IMR-90 (cell line): ENCODE measurements around the gene CCDC141. TPM values are rescaled to one million over a fixed set of nuclear protein-coding genes. Genes with fewer than 3 reads are reported as not detected.

Experiments used
- ATAC-seq: fragments of 200-7000 bp; cut with Tn5 transposase; 2 replicates; pipeline ENCODE4 v1.9.1; 2020; ENCODE audit warnings: low read depth, mild to moderate bottlenecking, moderate library complexity
- BruUV-seq: library from RNA; stranded (reverse); fragments of 400-500 nt; replicated peaks from 2 replicates; lab custom pipeline; 2021; lab: Mats Ljungman, UMichigan
- CTCF ChIA-PET: fragments of 300-600 bp; formaldehyde crosslinking; extraction: SDS; loops from one replicate; lab custom pipeline; 2021; ENCODE audit warnings: antibody characterized with exemption; lab: Yijun Ruan, JAX
- POLR2A ChIA-PET: fragments of 300-600 bp; sonication (Branson Sonifier 250); formaldehyde crosslinking; loops from one replicate; lab custom pipeline; 2022; ENCODE audit warnings: antibody characterized with exemption; ENCODE audit not compliant: unreplicated experiment; lab: Charles Lee
- DNase-seq: peaks from one replicate; pipeline ENCODE4 v3.0.0; 2013
- H2AFZ ChIP-seq: replicated peaks from 2 replicates; pipeline ENCODE3; 2013; ENCODE audit warnings: low read length, mild to moderate bottlenecking; ENCODE audit not compliant: poor library complexity
- H2AK5ac ChIP-seq: 2 replicates; pipeline ENCODE4 v1.6.1; 2013; ENCODE audit warnings: low read depth, low read length, inconsistent platforms
- H2AK9ac ChIP-seq: replicated peaks from 2 replicates; pipeline ENCODE3; 2013; ENCODE audit warnings: mild to moderate bottlenecking, low read depth, low read length, moderate library complexity; ENCODE audit not compliant: poor library complexity
- H2BK120ac ChIP-seq: 2 replicates; pipeline ENCODE4 v1.6.1; 2013; ENCODE audit warnings: low read depth, low read length, inconsistent platforms
- H2BK15ac ChIP-seq: 3 replicates; pipeline ENCODE4 v1.6.1; 2013; ENCODE audit warnings: low read depth, low read length, inconsistent platforms
- H2BK20ac ChIP-seq: 2 replicates; pipeline ENCODE4 v1.6.1; 2013; ENCODE audit warnings: low read depth, mild to moderate bottlenecking, inconsistent platforms, low read length, moderate library complexity
- H2BK5ac ChIP-seq: 2 replicates; pipeline ENCODE4 v1.6.1; 2013; ENCODE audit warnings: mild to moderate bottlenecking, low read depth, low read length, inconsistent platforms; ENCODE audit not compliant: poor library complexity, severe bottlenecking
- H3K14ac ChIP-seq: replicated peaks from 2 replicates; pipeline ENCODE4 v1.6.1; 2013; ENCODE audit warnings: low read depth, low read length, inconsistent platforms
- H3K18ac ChIP-seq: 2 replicates; pipeline ENCODE4 v1.6.1; 2013; ENCODE audit warnings: low read depth, low read length, control low read depth
- H3K23ac ChIP-seq: 2 replicates; pipeline ENCODE4 v1.6.1; 2013; ENCODE audit warnings: low read depth, low read length, inconsistent platforms
- H3K27ac ChIP-seq: 2 replicates; pipeline ENCODE4 v1.5.1; 2013; ENCODE audit warnings: mild to moderate bottlenecking, control low read depth, low read length; ENCODE audit not compliant: insufficient read depth
- H3K27me3 ChIP-seq: 2 replicates; pipeline ENCODE4 v1.6.1; 2013; ENCODE audit warnings: low read length; ENCODE audit not compliant: control insufficient read depth, insufficient read depth
- H3K36me3 ChIP-seq: 2 replicates; pipeline ENCODE4 v1.6.1; 2013; ENCODE audit warnings: low read length, mixed read lengths; ENCODE audit not compliant: control insufficient read depth, insufficient read depth
- H3K4ac ChIP-seq: 2 replicates; pipeline ENCODE4 v1.6.1; 2013; ENCODE audit warnings: low read depth, low read length, inconsistent platforms
- H3K4me1 ChIP-seq: 2 replicates; pipeline ENCODE4 v1.6.1; 2013; ENCODE audit warnings: low read length, mixed read lengths; ENCODE audit not compliant: control insufficient read depth, insufficient read depth
- H3K4me2 ChIP-seq: 2 replicates; pipeline ENCODE4 v1.6.1; 2013; ENCODE audit warnings: low read depth, mild to moderate bottlenecking, control low read depth, low read length, moderate library complexity
- H3K4me3 ChIP-seq: 2 replicates; pipeline ENCODE4 v1.5.1; 2013; ENCODE audit warnings: low read depth, mild to moderate bottlenecking, control low read depth, low read length, moderate library complexity; ENCODE audit not compliant: insufficient read depth
- H3K56ac ChIP-seq: 2 replicates; pipeline ENCODE4 v1.6.1; 2013; ENCODE audit warnings: low read length, inconsistent platforms; ENCODE audit not compliant: insufficient read depth; ENCODE audit errors: extremely low read depth
- H3K79me1 ChIP-seq, 2 experiments: 2 replicates each; pipeline ENCODE4 v1.6.1; 2013; ENCODE audit warnings: low read length in 2 of 2, inconsistent platforms in 1 of 2, low read depth in 1 of 2
- H3K9ac ChIP-seq: 2 replicates; pipeline ENCODE4 v1.6.1; 2013; ENCODE audit warnings: low read depth, low read length, control low read depth
- H3K9me1 ChIP-seq: 2 replicates; pipeline ENCODE4 v1.6.1; 2013; ENCODE audit warnings: low read length, inconsistent platforms; ENCODE audit not compliant: insufficient read depth
- H3K9me3 ChIP-seq: 2 replicates; pipeline ENCODE4 v1.6.1; 2013; ENCODE audit warnings: low read length; ENCODE audit not compliant: control insufficient read depth, insufficient read depth
- H4K20me1 ChIP-seq: 2 replicates; pipeline ENCODE4 v1.6.1; 2013; ENCODE audit warnings: low read length, inconsistent platforms; ENCODE audit not compliant: insufficient read depth
- H4K5ac ChIP-seq: 2 replicates; pipeline ENCODE4 v1.6.1; 2013; ENCODE audit warnings: mild to moderate bottlenecking, low read depth, low read length, control low read depth
- H4K8ac ChIP-seq, 2 experiments: 2 replicates each; pipeline ENCODE4 v1.6.1; 2013; ENCODE audit warnings: low read depth in 2 of 2, low read length in 2 of 2, control low read depth in 1 of 2, inconsistent platforms in 1 of 2
- H4K91ac ChIP-seq: 2 replicates; pipeline ENCODE4 v1.6.1; 2013; ENCODE audit warnings: low read depth, low read length, inconsistent platforms; ENCODE audit not compliant: insufficient read depth
- CHD1 ChIP-seq: IDR thresholded peaks from 2 replicates; pipeline ENCODE4 v1.6.1; 2012; ENCODE audit warnings: low read depth, low read length, improper control_type of control experiment
- CTCF ChIP-seq: conservative IDR thresholded peaks from 2 replicates; pipeline ENCODE4 v1.5.1; 2012; ENCODE audit warnings: mild to moderate bottlenecking, low read depth, low read length, improper control_type of control experiment
- MAFK ChIP-seq: IDR thresholded peaks from 2 replicates; pipeline ENCODE4 v1.6.1; 2012; ENCODE audit warnings: low read depth, low read length, improper control_type of control experiment
- MAZ ChIP-seq: IDR thresholded peaks from 2 replicates; pipeline ENCODE4 v1.6.1; 2012; ENCODE audit warnings: low read depth, mild to moderate bottlenecking, low read length, improper control_type of control experiment, moderate library complexity, borderline replicate concordance
- RAD21 ChIP-seq: IDR thresholded peaks from 2 replicates; pipeline ENCODE4 v1.6.1; 2012; ENCODE audit warnings: low read length, improper control_type of control experiment
- SMC3 ChIP-seq: fragments of 150-350 bp; IDR thresholded peaks from 2 replicates; pipeline ENCODE4 v1.6.1; 2016; ENCODE audit warnings: low read depth, mild to moderate bottlenecking, antibody characterized with exemption, low read length, moderate library complexity
- dilution Hi-C: fragments of 300-500 bp; cut with HindIII; formaldehyde crosslinking; loops from one replicate; pipeline ENCODE4 v1.14.3; 2018; ENCODE audit warnings: low sequenced_read_pairs; ENCODE audit not compliant: unreplicated experiment
- in situ Hi-C: fragments of 300-500 bp; cut with MboI; formaldehyde crosslinking; loops from 3 replicates; pipeline ENCODE4 v1.14.3; 2019; ENCODE audit warnings: low sequenced_read_pairs, inconsistent platforms, mixed read lengths
- intact Hi-C: fragments of 100-400 bp; cut with micrococcal nuclease; formaldehyde crosslinking; loops from 2 replicates; pipeline ENCODE4 v1.10.0; 2022
- polyA plus RNA-seq, 3 experiments: library from polyadenylated mRNA; depleted of rRNA; stranded (reverse); fragments of >200 nt; gene quantifications; 2 replicates each; pipeline ENCODE4 v1.2.3, GENCODE V29; 2012; ENCODE audit warnings: low replicate concordance in 1 of 3
- total RNA-seq: library from RNA; depleted of rRNA; stranded (reverse); fragments of >200 nt; gene quantifications from 2 replicates; pipeline ENCODE4 v1.2.3, GENCODE V29; 2012

The CCDC141 gene
- total and polyA plus RNA-seq, 2 of the 4 experiments (the other 2 are of a cell fraction): not detected

- TF ChIP-seq CTCF: no peak
- TF ChIP-seq RAD21: no peak
- no peak for TF ChIP-seq SMC3
- no peak for TF ChIP-seq CHD1
- TF ChIP-seq MAZ: no peak
- TF ChIP-seq MAFK: no peak
- Histone ChIP-seq H3K36me3 (no peaks in the 10 kb centered on the region), H2BK120ac (no peak overlapping the region), H3K79me1 (no peaks in the 10 kb centered on the region), H4K5ac (no peak overlapping the region), H2BK5ac (no peak overlapping the region), H4K20me1 (no peaks in the 10 kb centered on the region), H3K9me3 (no peaks in the 10 kb centered on the region), H2BK15ac (no peak overlapping the region), H3K27me3 (no peaks in the 10 kb centered on the region), H2AFZ (no peak overlapping the region), H3K56ac (no peak overlapping the region), H3K18ac (no peak overlapping the region), H4K91ac (no peak overlapping the region), H2AK5ac (no peak overlapping the region), H3K4me3 (no peak overlapping the region), H3K27ac (no peak overlapping the region), H4K8ac (no peak overlapping the region), H3K4ac (no peak overlapping the region), H3K23ac (no peak overlapping the region), H3K4me2 (no peak overlapping the region), H3K4me1 (no peaks in the 10 kb centered on the region), H3K14ac (no peak overlapping the region; the same call in 1 of the 2 replicates), H3K9me1 (no peaks in the 10 kb centered on the region), H3K9ac (no peak overlapping the region), H2BK20ac (no peak overlapping the region), H2AK9ac (no peak overlapping the region)
- intact Hi-C loops (no loop called here), dilution Hi-C loops (no loop called here), in situ Hi-C loops (no loop called here)
- ChIA-PET CTCF (interaction anchor here (0.6 kb wide), 1 partner anchor 502 kb away, joined by 4 read pairs; no protein-coding TSS in a partner anchor), POLR2A (no interaction called here)
- ATAC-seq (no peak), DNase-seq (no peak)
- BruUV-seq: no TSS peak
Observed at GRCh38 chr2:178908810-178909209, 141.1 kb downstream of the CCDC141 start.
